SK-N-SH (cell line): Measurements from ENCODE around the gene PLA2G7. TPM values are rescaled to one million over a fixed set of nuclear protein-coding genes. Genes with fewer than 3 reads are reported as not detected.

Experiments used
- CTCF ChIA-PET: fragments of 300-600, 350-600 bp; formaldehyde crosslinking; extraction: SDS; loops from one replicate; lab custom pipeline; 2021; lab: Yijun Ruan, JAX
- POLR2A ChIA-PET: fragments of 350-600 bp; sonication (Branson Sonifier 250); formaldehyde crosslinking; extraction: SDS; loops from one replicate; lab custom pipeline; 2020; ENCODE audit warnings: antibody characterized with exemption, inconsistent platforms; lab: Yijun Ruan, JAX
- DNase-seq: peaks from one replicate; pipeline ENCODE4 v3.0.0; 2012
- H2AFZ ChIP-seq: fragments of 200-600 bp; sonication (generic); 2 replicates; pipeline ENCODE4 v1.8.1; 2016; ENCODE audit warnings: antibody characterized with exemption, mild to moderate bottlenecking, low read depth
- H3F3A ChIP-seq: fragments of 200-600 bp; sonication (generic); replicated peaks from 2 replicates; pipeline ENCODE3; 2016; ENCODE audit warnings: antibody characterized with exemption, mild to moderate bottlenecking; ENCODE audit not compliant: insufficient read depth
- H3K27ac ChIP-seq, 2 experiments: fragments of 200-500 bp in 1 of 2; fragments of 200-600 bp in 1 of 2; sonication (Bioruptor generic) in 1 of 2; sonication (generic), shearing (Covaris generic) in 1 of 2; 2 replicates each; pipeline versions ENCODE4 v1.5.1 to v1.6.1; 2014 to 2016; ENCODE audit warnings: low read depth in 2 of 2, inconsistent platforms in 1 of 2, low read length in 1 of 2, mild to moderate bottlenecking in 1 of 2, mixed read lengths in 1 of 2
- H3K27me3 ChIP-seq: fragments of 200-600 bp; sonication (generic), shearing (Covaris generic); 2 replicates; pipeline ENCODE4 v1.6.1; 2016; ENCODE audit warnings: mixed run types; ENCODE audit not compliant: insufficient read depth
- H3K36me3 ChIP-seq, 2 experiments: fragments of 200-500 bp in 1 of 2; fragments of 200-600 bp in 1 of 2; sonication (Bioruptor generic) in 1 of 2; sonication (generic) in 1 of 2; replicated peaks in 1 of 2; 2 replicates each; pipeline versions ENCODE3 to v1.5.1; 2014 to 2016; ENCODE audit warnings: low read length in 1 of 2, mild to moderate bottlenecking in 1 of 2; ENCODE audit not compliant: insufficient read depth in 2 of 2, control insufficient read depth in 1 of 2
- H3K4me1 ChIP-seq, 2 experiments: fragments of 200-500 bp in 1 of 2; fragments of 200-600 bp in 1 of 2; sonication (Bioruptor generic) in 1 of 2; sonication (generic), shearing (Covaris generic) in 1 of 2; 2 replicates each; pipeline versions ENCODE4 v1.5.1 to v1.6.1; 2014 to 2016; ENCODE audit warnings: low read depth in 1 of 2, low read length in 1 of 2, mixed run types in 1 of 2; ENCODE audit not compliant: insufficient read depth in 2 of 2, control insufficient read depth in 1 of 2
- H3K4me2 ChIP-seq: fragments of 200-600 bp; sonication (generic), shearing (Covaris generic); 2 replicates; pipeline ENCODE4 v1.6.1; 2017; ENCODE audit warnings: mixed run types
- H3K4me3 ChIP-seq, 2 experiments: fragments of 200-500 bp in 1 of 2; fragments of 200-600 bp in 1 of 2; sonication (Bioruptor generic) in 1 of 2; sonication (generic), shearing (Covaris generic) in 1 of 2; 2 replicates each; pipeline versions ENCODE4 v1.5.1 to v1.8.1; 2014 to 2016; ENCODE audit warnings: low read depth in 2 of 2, inconsistent platforms in 1 of 2, low read length in 1 of 2, mild to moderate bottlenecking in 1 of 2, mixed read lengths in 1 of 2, moderate library complexity in 1 of 2
- H3K79me2 ChIP-seq: fragments of 200-600 bp; sonication (generic); 2 replicates; pipeline ENCODE4 v1.8.1; 2017; ENCODE audit warnings: mild to moderate bottlenecking; ENCODE audit not compliant: insufficient read depth
- H3K9ac ChIP-seq: fragments of 200-600 bp; sonication (generic); 2 replicates; pipeline ENCODE4 v1.6.1; 2017; ENCODE audit warnings: mixed run types
- H3K9me2 ChIP-seq: fragments of 200-600 bp; sonication (generic); 2 replicates; pipeline ENCODE4 v1.6.1; 2017; ENCODE audit warnings: mixed run types
- H3K9me3 ChIP-seq: fragments of 200-600 bp; sonication (generic); 2 replicates; pipeline ENCODE4 v1.6.1; 2017; ENCODE audit warnings: mixed run types, mild to moderate bottlenecking, moderate library complexity
- H4K20me1 ChIP-seq: fragments of 200-600 bp; sonication (generic); 2 replicates; pipeline ENCODE4 v1.6.1; 2017; ENCODE audit warnings: mild to moderate bottlenecking, mixed run types; ENCODE audit not compliant: insufficient read depth
- FOSL2 ChIP-seq: IDR thresholded peaks from 2 replicates; pipeline ENCODE4 v1.4.0; 2012; ENCODE audit warnings: low read depth, mild to moderate bottlenecking, moderate library complexity, borderline replicate concordance
- FOXJ3 ChIP-seq: sonication (generic); formaldehyde crosslinking; IDR thresholded peaks from 2 replicates; pipeline ENCODE4 v1.5.1; 2020; ENCODE audit warnings: mild to moderate bottlenecking, missing genetic modification reagents
- FOXM1 ChIP-seq: IDR thresholded peaks from 2 replicates; pipeline ENCODE4 v1.4.0; 2012; ENCODE audit warnings: low read depth, mild to moderate bottlenecking
- GABPA ChIP-seq: IDR thresholded peaks from 2 replicates; pipeline ENCODE4 v1.4.0; 2012; ENCODE audit warnings: low read depth, mild to moderate bottlenecking
- JUND ChIP-seq: IDR thresholded peaks from 2 replicates; pipeline ENCODE4 v1.4.0; 2012
- MEF2A ChIP-seq: IDR thresholded peaks from 2 replicates; pipeline ENCODE4 v1.4.0; 2012; ENCODE audit warnings: low read depth, borderline replicate concordance
- POLR2AphosphoS5 ChIP-seq: IDR thresholded peaks from 2 replicates; pipeline ENCODE4 v1.6.1; 2012; ENCODE audit warnings: low read depth, low read length
- RCOR1 ChIP-seq: fragments of 150-350 bp; IDR thresholded peaks from 2 replicates; pipeline ENCODE4 v1.6.1; 2017; ENCODE audit warnings: antibody characterized with exemption, low read length
- SIN3A ChIP-seq: IDR thresholded peaks from 2 replicates; pipeline ENCODE4 v1.6.1; 2012; ENCODE audit warnings: low read depth, mild to moderate bottlenecking, low read length, moderate library complexity, borderline replicate concordance
- TAF1 ChIP-seq: IDR thresholded peaks from 2 replicates; pipeline ENCODE4 v1.6.1; 2012; ENCODE audit warnings: low read depth, mild to moderate bottlenecking, low read length, moderate library complexity, borderline replicate concordance
- TEAD4 ChIP-seq: IDR thresholded peaks from 2 replicates; pipeline ENCODE4 v1.4.0; 2012; ENCODE audit warnings: mild to moderate bottlenecking, borderline replicate concordance; ENCODE audit not compliant: insufficient read depth
- WGBS: methylation state at CpG from one replicate; pipeline ENCODE4 v1.1.6; 2017; ENCODE audit warnings: low lambda C conversion rate; 5-methylcytosine and 5-hydroxymethylcytosine counted together
- polyA plus RNA-seq, 3 experiments: library from polyadenylated mRNA; depleted of rRNA; stranded (reverse); fragments of >200 nt; gene quantifications; 2 replicates each; pipeline ENCODE4 v1.2.3, GENCODE V29; 2012
- TF ChIP-seq, protein P1 (sequence below): IDR thresholded peaks from 2 replicates; pipeline ENCODE4 v1.4.0; 2012; ENCODE audit warnings: low read depth
- TF ChIP-seq, protein P2 (sequence below): fragments of 200-600 bp; sonication (generic); IDR thresholded peaks from 2 replicates; pipeline ENCODE4 v1.6.1; 2017; ENCODE audit warnings: antibody characterized with exemption, mild to moderate bottlenecking, moderate library complexity

PLA2G7 gene
- polyA plus RNA-seq, 1 of the 3 experiments (the other 2 are of a cell fraction): not detected

DNA sequence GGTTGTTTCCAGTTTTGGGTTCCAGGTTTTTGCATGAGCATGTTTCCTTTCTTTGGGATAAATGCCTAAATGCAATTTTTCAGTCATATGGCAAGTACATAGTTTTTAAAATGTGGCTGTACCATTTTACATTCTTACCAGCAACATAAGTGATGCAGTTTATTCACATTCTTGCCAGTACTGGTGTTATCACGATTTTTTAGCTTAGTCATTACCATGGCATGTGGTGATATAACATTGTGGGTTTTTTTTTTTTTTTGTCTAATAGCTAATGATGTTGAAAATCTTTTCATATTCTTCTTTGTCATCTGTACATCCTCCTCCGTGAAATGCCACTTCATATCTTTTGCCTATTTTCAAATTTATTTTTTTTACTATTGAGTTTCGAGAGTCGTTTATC is 50.4 kb downstream of the PLA2G7 start:
- TF ChIP-seq RCOR1: no peak
- TF ChIP-seq FOSL2: no peak
- no peak for TF ChIP-seq POLR2AphosphoS5
- TF ChIP-seq, protein P1, sequence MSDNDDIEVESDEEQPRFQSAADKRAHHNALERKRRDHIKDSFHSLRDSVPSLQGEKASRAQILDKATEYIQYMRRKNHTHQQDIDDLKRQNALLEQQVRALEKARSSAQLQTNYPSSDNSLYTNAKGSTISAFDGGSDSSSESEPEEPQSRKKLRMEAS: no peak
- no peak for TF ChIP-seq FOXJ3
- no peak for TF ChIP-seq GABPA
- TF ChIP-seq TAF1: no peak
- TF ChIP-seq MEF2A: no peak
- no peak for TF ChIP-seq FOXM1
- TF ChIP-seq JUND: no peak
- no peak for TF ChIP-seq SIN3A
- no peak for TF ChIP-seq TEAD4
- Histone ChIP-seq H3F3A (no peaks in the 10 kb centered on the region), H3K4me2 (no peak overlapping the region), H4K20me1 (no peaks in the 10 kb centered on the region), H3K4me3 (no peak overlapping the region), H3K79me2 (no peaks in the 10 kb centered on the region), H3K36me3 (no peaks in the 10 kb centered on the region), H3K9me2 (no peaks in the 10 kb centered on the region), H3K27me3 (no peaks in the 10 kb centered on the region), H2AFZ (no peak overlapping the region), H3K9ac (no peak overlapping the region), H3K4me1 (no peaks in the 10 kb centered on the region), H3K9me3 (no peaks in the 10 kb centered on the region), H3K27ac (no peak overlapping the region)
- no peak for DNase-seq
- 41% methylated on average over 4 of the region's 4 CpGs for WGBS
- POLR2A ChIA-PET: no interaction called here
- CTCF ChIA-PET: no interaction called here

DNA sequence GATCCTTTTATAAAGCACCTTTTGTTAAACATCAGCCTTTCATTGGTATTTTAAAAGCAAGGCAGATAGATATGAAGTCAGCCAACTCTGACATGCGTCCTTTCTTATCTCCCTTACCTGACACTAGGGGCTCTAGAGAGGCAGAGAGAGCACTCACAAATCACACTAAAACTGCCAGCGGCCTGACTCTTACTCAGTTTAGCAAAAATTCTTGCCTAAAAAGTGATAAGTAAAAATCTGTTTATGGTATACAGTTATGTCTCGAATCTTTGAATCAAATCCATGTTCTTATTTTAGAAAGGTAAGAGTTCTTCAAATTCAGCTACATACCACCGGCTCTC is 57.9 kb downstream of the PLA2G7 start:
- Histone ChIP-seq H3K9me3 (no peaks in the 10 kb centered on the region), H3K9me2 (no peaks in the 10 kb centered on the region), H3K36me3 (no peaks in the 10 kb centered on the region), H3K27me3 (no peaks in the 10 kb centered on the region), H3K27ac (no peak overlapping the region), H4K20me1 (no peaks in the 10 kb centered on the region), H3K4me2 (no peak overlapping the region), H3K4me3 (no peak overlapping the region; a peak in 1 of 4 replicates), H3K9ac (no peak overlapping the region), H3K4me1 (no peaks in the 10 kb centered on the region), H3K79me2 (no peaks in the 10 kb centered on the region), H3F3A (no peaks in the 10 kb centered on the region), H2AFZ (no peak overlapping the region)
- no peak for DNase-seq
- ChIA-PET CTCF (interaction anchor here (0.7 to 1.1 kb wide), 2 partner anchors 11 to 19 kb away, joined by 3 read pairs; no protein-coding TSS in a partner anchor), POLR2A (no interaction called here)
- WGBS: 45% methylated on average over 4 of the region's 4 CpGs
- no peak for TF ChIP-seq TAF1
- TF ChIP-seq, protein P2, sequence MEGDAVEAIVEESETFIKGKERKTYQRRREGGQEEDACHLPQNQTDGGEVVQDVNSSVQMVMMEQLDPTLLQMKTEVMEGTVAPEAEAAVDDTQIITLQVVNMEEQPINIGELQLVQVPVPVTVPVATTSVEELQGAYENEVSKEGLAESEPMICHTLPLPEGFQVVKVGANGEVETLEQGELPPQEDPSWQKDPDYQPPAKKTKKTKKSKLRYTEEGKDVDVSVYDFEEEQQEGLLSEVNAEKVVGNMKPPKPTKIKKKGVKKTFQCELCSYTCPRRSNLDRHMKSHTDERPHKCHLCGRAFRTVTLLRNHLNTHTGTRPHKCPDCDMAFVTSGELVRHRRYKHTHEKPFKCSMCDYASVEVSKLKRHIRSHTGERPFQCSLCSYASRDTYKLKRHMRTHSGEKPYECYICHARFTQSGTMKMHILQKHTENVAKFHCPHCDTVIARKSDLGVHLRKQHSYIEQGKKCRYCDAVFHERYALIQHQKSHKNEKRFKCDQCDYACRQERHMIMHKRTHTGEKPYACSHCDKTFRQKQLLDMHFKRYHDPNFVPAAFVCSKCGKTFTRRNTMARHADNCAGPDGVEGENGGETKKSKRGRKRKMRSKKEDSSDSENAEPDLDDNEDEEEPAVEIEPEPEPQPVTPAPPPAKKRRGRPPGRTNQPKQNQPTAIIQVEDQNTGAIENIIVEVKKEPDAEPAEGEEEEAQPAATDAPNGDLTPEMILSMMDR: peak; percentile 37; the same call in 1 of the 2 replicates
